GM12875 (cell line): ENCODE results near the gene PHACTR1.

Experiments used
- H3K4me3 ChIP-seq: one replicate; pipeline ENCODE4 v1.5.1; 2011; ENCODE audit warnings: low read depth, low read length, control low read depth
- TF ChIP-seq, protein P1 (sequence below): IDR thresholded peaks from 2 replicates; pipeline ENCODE4 v1.5.1; 2011; ENCODE audit warnings: low read depth, mild to moderate bottlenecking, control low read depth, inconsistent platforms, low read length, moderate library complexity, borderline replicate concordance; ENCODE audit not compliant: insufficient read depth

The PHACTR1 gene

GRCh38 chr6:13048113-13048512 is 331.5 kb downstream of the PHACTR1 start:
- TF ChIP-seq, protein P1, sequence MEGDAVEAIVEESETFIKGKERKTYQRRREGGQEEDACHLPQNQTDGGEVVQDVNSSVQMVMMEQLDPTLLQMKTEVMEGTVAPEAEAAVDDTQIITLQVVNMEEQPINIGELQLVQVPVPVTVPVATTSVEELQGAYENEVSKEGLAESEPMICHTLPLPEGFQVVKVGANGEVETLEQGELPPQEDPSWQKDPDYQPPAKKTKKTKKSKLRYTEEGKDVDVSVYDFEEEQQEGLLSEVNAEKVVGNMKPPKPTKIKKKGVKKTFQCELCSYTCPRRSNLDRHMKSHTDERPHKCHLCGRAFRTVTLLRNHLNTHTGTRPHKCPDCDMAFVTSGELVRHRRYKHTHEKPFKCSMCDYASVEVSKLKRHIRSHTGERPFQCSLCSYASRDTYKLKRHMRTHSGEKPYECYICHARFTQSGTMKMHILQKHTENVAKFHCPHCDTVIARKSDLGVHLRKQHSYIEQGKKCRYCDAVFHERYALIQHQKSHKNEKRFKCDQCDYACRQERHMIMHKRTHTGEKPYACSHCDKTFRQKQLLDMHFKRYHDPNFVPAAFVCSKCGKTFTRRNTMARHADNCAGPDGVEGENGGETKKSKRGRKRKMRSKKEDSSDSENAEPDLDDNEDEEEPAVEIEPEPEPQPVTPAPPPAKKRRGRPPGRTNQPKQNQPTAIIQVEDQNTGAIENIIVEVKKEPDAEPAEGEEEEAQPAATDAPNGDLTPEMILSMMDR = no peak
- H3K4me3 ChIP-seq = no peak overlapping the region

GRCh38 chr6:13049666-13050254 is 333.2 kb downstream of the PHACTR1 start:
- H3K4me3 ChIP-seq = no peak overlapping the region

DNA sequence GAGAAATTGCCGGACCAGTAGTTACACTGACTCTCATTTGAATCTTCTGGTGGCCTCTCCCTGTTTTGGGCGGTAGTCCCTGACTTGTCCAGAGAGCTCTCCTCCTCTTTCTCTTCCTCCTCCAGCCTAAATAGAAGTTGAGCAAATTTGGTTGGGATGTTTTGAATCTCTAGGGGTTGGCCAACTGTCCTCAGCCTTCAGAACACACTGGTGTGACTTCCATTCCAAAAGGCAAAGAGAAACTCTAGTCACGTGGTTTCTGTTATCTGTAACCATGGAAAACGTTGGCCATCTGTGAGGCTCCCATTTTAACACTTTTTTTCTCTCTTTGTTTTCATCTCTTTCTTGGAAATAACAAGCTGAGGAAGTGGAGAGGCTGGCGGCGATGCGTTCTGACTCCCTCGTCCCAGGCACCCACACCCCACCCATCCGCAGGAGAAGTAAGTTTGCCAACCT is 336.5 kb downstream of the PHACTR1 start:
- H3K4me3 ChIP-seq = no peak overlapping the region
- TF ChIP-seq, protein P1 = no peak

More at GRCh38 chr6:13049666-13050254, 333.2 kb downstream of the PHACTR1 start:
- TF ChIP-seq, protein P1 = no peak

- TF ChIP-seq, protein P1 = no peak
- H3K4me3 ChIP-seq = no peak overlapping the region
Observed at GRCh38 chr6:13058051-13058450, 341.5 kb downstream of the PHACTR1 start.

GRCh38 chr6:13059026-13059425 is 342.5 kb downstream of the PHACTR1 start:
- TF ChIP-seq, protein P1 = no peak
- no peak overlapping the region for H3K4me3 ChIP-seq

- TF ChIP-seq, protein P1 = no peak
- no peak overlapping the region for H3K4me3 ChIP-seq
Observed at GRCh38 chr6:13063300-13063918, 346.8 kb downstream of the PHACTR1 start.

GRCh38 chr6:13065581-13065980 is 349.0 kb downstream of the PHACTR1 start:
- TF ChIP-seq, protein P1 = no peak
- H3K4me3 ChIP-seq = no peak overlapping the region
